ENCODE results near the gene DNAJC15. TPM values are rescaled to one million over a fixed set of nuclear protein-coding genes. Genes with fewer than 3 reads are reported as not detected.
"Not testable (repeated sequence)": the region's sequence is repeated elsewhere in the genome, so short reads cannot be mapped to it uniquely, and the experiment has no call there.

DNAJC15 gene
- polyA plus RNA-seq, 1 donor: 19.1 TPM

DNA sequence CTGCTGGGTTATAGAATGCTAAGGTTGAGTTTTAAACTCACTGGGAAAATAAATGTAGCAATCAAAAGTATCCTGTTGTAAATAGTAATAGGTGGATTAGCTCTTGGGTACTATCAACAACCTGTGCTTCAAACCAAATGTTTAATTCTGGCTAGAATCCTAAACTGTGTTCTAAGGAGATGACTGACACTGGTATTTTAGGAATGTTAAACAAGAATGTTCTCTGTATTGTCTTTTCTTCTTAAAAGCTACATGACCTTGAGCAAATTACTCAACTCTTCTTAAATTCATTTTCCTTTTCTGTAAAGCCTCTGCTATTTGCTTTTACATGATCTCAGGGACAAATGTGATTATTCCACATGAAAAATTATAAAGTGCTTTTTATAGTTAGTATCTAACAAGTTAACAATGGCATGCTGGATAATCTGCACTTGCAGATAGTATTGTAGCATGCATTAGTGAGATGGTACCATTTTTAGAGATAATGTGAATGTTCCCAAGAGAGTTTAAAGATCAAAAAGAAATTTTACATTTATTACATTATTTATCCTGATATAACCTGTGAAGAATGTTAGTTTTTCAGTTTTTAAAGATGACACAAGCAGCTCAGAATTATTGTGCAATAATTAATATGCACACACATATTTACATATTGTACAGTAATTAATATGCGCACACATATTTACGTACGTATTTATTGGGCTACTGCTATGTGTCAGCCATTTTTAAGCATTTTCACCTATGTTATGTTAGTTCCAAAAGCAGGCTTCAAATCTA, 17.7 kb upstream of the DNAJC15 start:
- DNase-seq: no peak

DNA sequence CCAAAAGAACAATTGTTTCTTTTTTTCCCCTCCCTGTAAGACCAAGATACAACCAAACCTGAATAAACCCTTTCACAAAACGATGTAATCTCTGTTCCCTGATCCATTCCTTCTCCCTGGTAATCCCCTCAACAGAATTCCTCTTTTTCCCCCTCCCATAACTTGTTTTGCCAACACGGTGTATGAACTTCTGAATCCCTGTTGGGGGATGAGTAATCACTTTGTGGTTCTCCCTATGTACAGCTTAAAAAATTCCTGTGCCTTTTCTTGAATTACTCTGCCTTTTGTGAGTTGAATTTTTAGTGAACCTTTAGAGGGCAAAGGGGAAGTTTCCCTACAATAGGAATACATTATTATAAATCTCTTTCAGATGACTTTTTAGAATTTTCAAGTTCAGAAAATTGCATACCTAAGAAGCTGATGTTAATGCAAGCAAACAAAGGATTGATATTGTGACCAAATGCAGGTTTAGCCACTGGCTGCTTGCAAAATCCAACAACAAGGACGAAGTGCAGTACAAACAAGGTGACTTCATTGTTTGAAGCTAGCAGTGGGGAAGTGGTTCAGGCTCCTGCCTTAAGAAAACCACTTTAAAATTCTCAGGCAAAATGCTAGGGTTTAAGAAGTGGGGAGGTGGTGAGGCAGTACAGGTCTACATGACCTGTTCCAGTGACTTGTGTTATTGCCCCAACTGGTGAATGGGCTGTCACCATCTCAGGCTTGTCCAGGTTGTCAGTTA, 16.3 kb upstream of the DNAJC15 start:
- DNase-seq: no peak

DNA sequence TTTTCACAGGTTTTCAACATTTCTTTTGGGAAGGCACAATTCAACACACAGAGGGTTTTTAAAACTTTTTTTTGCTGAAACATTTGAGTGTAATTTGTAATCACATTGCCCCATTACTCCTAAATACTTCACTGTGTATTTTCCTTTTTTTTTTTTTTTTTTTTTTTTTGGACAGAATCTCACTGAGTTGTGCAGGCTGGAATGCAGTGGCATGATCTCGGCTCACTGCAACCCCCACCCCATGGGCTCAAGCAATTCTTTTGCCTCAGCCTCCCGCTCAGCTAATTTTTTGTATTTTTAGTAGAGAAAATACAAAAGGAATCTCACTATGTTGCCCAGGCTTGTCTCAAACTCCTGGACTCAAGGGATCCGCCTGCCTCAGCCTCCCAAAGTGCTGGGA, 14.8 kb upstream of the DNAJC15 start:
- DNase-seq: no peak

DNA sequence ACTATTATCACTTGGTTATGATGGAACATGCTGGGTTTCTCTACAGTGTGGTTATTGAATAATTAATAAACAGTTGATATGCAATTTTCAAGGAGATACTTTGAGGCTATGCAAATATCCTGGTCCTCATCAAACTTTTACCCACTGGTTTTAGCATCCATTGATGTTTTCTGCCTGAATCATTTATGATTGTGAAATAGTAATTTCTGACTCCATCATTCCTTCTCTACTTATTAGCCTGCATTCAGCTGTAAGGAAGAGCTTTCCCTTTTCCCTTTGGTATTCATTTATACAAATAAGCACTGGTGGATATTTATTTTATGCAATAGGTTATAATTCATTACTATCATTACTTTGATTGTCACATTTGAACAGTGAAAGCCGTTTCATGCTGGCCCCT, 13.9 kb upstream of the DNAJC15 start:
- no peak for DNase-seq

DNA sequence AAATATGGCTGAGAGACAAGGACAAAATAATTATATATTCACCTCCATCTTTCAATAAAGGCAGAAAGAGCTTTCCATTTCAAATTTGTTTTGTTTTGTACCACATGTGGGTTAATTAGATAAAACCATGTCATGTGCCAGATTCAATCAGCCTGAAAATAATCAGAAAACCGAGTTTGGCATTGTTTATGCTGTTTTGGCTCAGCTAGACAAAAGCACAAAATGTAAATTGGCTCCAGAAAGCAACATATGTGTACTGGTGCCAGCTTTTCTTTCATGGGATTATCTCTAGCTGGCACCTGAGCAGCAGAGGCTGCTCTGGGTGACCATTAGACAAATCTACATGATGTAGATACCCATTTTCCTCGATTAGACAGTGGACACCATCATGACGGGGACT, 9.2 kb upstream of the DNAJC15 start:
- DNase-seq: no peak

DNA sequence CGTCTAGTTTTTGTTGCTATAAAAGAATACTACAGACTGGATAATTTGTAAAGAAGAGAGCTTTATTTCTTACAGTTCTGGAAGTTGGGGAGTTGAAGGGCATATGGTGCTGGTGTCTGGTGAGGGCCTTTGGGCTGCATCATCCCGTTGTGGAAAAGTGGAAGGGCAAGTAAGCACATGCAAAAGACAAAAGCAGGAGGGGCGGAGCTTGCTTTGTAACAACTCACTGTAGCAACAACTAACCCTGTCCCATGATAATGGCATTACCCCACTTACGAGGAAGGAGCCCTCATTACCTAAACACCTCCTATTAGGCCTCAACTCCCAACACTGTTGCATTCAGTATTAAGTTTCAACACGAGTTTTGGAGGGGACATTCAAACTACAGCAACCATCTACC, 7.2 kb upstream of the DNAJC15 start:
- no peak for DNase-seq

DNA sequence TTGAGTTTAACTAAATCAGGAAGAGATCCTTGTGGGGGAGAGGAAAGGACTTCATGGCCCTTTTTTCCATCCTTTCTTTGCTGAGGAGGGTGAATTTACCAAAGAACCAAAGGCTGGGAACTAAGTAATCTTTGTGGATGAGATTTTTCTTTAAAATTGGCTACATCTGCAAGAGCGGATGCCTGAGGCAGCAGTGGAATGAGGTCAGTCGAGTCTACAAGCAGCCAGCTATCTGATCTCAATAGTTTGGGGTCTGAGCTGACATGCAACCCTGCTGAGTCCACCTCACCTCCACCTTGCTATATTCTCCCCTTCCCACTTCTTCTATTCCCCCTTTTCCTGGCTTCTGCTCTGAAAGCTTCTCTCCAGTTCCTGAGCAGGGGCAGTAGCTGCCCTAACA, 3.6 kb upstream of the DNAJC15 start:
- DNase-seq: no peak

DNA sequence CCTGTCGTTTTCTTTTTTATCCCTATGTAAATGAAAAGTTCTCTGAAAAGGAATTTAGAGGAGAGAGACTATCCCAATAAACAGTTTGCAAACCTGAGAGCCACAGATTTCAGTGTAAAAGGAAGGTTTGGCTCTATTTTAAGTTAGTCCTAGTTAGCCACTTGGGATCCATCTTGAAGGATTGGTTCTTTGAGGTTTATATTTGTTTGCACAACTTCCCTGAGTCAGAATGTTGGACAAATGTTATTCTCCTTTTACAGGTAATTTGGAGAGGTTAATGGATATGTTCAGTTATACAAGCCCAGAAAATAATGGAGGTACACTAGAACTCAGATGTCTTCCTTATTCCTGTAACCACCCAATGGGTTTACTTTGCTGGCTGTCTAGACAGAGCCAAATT, 2.6 kb upstream of the DNAJC15 start:
- no peak for DNase-seq

DNA sequence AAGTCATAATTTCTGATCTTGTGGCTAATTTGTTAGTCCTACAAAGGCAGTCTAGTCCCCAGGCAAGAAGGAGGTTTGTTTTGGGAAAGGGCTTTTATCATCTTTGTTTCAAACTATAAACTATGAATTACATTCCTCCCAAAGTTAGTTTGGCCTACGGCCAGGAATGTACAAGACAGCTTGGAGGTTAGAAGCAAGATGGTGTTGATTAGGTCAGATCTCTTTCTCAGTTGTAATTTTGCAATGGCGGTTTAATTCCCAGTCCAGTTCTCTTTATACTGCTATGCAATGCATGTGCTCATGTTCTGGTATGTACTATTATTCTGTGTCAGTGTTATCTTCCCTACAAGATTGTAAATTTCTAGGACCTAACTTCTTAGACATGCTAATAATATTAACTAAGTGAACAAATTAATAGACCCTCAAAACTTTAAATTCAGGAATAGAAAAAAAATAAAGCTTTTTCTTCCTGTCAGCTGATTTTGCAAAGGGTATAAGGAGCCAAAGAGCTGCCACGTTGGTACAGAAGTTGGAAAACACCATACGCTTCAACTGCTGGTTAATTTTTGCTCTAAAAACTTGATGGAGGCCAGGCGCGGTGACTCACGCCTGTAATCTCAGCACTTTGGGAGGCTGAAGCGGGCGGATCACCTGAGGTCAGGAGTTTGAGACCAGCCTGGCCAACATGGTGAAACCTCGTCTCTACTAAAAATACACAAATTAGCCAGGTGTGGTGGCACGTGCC, 1.3 kb upstream of the DNAJC15 start:
- no peak for DNase-seq

DNA sequence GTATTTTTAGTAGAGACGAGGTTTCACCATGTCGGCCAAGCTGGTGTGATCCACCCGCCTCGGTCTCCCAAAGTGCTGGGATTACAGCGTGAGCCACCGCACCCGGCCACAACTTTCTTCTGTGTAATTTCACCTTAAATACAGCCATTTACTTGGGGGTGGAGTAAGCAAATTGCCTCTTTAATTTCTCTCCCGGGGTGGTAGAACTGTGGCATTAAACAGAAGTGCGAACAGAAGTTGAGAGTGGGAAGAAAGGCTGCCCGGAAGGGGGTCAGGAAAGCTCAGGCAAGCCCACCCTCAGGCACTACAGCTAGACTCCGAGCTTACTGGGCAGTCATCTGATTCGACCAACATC, 475 bp upstream of the DNAJC15 start:
- no peak for DNase-seq

DNA sequence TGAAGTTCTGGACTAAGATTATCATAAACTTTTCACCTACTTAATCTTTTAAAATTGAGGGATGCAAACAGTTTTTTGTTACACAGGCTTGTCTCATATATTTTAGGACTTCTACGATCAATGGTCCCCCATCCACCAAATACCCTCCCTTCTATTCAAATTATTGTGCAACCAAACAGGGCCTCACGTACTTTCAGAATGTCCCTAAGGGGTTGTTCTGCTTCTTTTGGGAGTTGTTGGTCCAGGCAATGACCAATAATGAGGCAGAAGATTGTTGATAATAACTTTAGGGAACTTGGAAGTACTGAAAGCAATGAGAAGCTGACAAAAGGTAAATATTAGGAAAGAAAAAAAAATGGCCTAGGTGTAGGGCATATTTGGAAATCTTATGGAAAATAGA, 2.9 kb downstream of the DNAJC15 start:
- DNase-seq: no peak

DNA sequence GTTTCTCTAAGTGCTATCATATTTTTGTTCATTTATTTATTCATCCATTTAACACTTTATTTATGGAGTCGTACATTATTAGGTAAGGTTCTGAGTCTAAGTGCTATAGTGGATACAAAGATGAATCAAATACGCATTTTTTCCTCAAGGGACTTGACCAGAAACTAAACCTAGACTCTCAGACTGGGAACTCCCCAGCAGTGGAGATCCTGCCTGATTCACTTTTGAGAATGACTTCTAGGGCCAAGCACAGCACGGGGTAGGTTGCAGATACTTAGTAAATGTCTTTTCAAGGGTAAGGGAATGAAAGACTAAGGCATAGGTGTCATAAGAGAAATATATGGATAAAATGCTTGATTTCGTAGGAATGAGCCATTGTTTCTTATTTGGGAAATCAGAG, 7.2 kb downstream of the DNAJC15 start:
- DNase-seq: no peak

DNA sequence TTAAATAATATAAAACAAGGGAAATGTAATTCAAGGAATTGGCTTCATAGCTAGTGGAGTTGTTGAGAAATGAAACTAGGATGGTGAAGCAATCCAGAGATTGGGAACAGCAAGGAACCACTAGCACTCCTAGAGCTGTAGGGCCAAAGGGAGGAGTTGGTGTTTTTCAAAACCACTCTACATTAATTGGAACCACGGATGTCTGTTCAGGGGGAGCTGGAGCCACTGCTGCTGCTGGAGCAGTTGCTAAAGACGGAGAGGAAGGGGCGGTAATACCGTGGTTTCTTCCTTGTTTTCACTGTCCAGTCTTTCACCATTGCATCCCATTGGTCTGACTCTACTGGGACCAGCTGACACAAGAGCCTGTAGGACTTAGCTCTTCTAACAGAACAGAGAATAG, 8.5 kb downstream of the DNAJC15 start:
- DNase-seq: no peak

DNA sequence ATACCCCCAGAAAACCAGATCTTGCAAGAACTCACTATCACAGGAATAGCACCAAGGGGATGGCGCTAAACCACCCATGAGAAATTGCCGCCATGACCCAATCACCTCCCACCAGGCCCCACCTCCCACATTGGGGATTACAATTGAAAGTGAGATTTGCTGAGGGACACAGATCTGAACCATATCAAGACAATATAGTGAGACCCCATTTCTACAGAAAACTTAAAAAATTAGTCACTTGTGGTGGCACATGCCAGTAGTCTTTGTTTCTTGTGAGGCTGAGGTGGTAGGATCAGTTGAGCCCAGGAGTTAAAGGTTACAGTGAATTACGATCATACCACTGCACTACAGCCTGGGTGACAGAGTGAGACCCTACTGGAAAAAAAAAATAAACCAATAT, 9.7 kb downstream of the DNAJC15 start:
- DNase-seq: no peak

DNA sequence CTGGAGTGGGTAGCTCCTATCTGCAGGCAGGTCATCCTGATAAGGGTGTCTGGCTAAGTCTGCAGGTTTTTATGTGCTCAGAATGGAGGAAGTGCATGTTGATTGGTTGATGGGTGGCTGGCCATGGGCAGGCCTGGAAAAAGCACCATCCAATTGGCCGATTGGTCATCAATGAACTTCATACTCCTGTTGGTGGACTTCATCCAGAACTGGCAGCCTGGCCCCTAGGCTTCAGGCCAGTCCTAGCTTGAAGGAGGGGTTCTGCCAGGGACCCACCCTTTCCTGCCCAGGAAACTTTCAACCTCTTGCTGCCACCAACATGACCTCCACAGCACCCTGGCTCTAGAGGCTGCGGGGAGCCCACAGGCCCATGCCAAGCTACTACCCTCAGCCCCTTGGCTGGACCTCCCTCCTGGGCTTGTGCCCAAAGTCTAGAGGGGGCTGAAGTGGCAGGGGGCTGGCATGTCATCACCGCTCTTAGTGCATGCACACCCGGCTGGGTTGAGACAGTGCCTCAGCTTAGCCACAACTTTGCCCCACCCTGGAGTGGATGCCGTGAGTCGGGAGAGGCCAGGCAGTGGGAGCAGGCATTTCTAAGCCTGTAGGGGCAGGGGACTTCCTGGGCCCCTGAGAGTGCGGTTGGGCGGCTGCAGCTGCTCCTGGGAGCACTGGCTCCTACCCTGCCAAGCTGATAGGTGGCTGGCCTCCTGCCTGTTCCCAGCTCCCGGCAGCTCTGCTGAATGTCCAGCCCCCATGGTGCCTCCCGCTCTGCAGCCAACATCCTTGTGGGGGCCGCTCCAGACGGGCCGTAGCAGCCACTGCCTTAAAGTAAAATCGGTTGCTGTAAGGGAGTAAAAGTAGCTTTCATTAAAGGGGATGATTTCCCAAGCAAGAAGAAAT, 13.2 kb downstream of the DNAJC15 start:
- no peak for DNase-seq

DNA sequence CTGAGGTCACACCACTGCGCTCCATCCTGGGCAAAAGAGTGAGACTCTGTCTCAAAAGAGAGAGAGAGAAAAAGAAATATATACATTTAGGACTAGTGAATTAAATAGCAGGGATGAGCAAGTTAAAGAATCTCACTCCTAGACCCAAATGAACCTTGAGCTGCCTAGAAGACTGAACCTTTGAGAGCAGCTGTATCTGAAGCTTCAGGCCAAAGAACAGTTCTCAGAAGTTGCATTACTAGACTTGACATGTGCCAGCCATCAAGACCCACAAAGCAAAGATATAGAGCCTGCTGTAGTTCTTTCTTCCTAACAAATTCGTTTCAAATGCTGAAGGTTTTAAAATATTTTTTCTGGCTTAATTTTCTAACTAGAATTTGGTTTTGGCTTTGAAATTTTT, 16.6 kb downstream of the DNAJC15 start:
- no peak for DNase-seq

DNA sequence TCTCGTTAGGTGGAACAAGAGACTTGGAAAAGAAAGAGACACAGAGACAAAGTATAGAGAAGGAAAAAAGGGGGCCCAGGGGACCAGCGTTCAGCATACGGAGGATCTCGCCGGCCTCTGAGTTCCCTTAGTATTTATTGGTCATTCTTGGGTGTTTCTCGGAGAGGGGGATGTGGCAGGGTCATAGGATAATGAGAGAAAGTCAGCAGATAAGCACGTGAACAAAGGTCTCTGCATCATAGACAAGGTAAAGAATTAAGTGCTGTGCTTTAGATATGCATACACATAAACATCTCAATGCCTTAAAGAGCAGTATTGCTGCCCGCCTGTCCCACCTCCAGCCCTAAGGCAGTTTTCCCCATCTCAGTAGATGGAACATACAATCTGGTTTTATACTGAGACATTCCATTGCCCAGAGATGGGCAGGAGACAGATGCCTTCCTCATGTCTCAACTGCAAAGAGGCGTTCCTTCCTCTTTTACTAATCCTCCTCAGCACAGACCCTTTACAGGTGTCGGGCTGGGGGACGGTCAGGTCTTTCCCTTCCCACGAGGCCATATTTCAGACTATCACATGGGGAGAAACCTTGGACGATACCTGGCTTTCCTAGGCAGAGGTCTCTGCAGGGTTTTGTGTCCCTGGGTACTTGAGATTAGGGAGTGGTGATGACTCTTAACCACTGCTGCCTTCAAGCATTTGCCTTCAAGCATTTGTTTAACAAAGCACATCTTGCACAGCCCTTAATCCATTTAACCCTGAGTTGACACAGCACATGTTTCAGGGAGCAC, 17.4 kb downstream of the DNAJC15 start:
- not testable (repeated sequence) for DNase-seq

DNA sequence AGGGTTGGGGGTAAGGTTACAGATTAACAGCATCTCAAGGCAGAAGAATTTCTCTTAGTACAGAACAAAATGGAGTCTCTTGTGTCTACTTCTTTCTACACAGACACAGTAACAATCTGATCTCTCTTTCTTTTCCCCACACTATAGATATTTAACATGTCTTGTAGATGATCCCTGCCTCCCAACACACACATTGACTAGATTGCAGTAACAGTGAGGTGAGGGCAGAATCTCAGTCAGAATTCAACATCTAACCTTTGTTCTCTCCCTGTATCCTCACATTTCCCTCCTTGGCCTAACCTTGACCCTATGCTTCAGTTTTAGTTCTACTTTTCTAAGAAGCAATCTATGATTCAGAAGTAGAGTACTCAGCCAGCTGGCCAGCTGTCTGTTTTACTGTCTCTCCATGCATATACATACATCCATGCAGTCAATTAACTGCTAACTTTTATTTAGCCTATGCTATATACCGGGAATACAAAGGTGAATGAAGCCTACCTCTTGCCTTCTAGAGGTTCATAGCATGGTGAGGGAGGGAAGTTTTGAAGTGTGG, 18.1 kb downstream of the DNAJC15 start:
- no peak for DNase-seq

DNA sequence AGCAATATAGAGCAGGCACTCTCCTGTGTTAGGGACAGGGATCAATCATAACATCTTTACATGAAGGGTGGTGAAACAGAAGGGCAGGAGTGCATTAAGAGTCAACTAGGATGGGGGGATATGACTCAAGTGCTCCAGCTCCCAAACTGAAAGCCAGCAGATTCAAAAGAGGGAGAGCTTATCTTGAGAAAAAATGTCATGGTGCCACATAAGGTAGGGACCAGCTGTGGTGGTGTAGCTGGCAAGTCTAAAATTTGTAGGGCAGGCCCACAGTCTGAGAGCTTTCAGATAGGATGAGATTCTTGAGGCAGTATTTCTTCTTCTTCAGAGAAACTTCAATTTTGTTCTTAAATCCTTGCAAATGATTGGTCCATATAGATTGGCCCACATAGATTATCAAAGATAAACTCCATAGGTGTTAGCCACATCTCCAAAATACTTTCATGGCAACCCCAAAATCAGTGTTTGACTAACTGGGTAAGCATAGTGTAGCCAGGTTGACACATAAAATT, 19.1 kb downstream of the DNAJC15 start:
- DNase-seq: no peak

DNA sequence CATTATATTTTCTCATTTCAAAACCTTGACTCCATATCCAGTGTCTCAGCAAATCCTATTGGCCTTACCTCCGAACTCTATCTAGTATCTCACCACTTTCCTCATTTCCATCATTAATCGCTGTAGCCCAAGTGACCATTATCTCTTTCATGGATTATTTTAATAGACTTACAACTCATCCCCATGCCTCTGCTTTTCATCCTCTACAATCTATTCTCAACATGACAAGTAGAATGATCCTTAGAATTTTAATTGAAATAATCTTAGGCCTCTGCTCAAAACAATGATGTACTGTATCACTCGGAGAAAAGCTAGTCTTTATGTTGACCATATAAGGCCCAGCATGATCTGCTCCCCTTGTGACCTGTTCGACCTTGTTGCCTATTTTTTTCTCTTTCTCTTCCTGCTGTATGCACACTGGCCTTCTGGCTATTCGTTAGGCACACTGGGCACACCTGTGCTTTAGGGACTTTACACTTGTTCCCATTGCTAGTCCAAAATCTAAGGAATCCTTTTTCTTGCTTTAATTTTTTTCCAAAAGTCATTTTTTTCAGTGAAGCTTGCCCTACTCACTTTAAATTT, 21.4 kb downstream of the DNAJC15 start:
- no peak for DNase-seq

DNA sequence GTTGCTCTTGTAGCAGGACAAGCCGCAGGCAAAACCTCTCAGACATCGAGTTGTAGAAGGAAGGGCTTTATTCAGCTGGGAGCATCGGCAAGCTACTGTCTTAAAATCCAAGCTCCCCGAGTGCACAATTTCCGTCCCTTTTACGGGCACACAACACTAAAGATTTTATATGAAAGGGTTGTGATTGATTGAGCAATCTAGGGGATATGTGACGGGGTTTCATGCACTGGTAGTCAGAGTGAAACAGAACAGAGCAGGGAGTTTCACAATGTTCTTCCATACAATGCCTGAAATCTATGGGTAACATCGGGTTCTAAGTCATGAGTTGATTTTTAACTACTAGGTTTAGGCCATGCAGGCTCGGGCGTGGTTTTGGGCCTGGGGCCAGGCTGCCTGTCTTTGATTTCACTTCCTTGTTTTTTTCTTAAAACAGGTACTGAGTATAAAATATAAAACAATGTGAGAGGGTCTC, 22.0 kb downstream of the DNAJC15 start:
- DNase-seq: not testable (repeated sequence)
